ENCODE measurements around the gene ZNF469. TPM values are rescaled to one million over a fixed set of nuclear protein-coding genes. Genes with fewer than 3 reads are reported as not detected.

The ZNF469 gene
- total RNA-seq, 6 donors from 2014 or later = 0.98 to 4.2 (median 2.4) TPM

DNA sequence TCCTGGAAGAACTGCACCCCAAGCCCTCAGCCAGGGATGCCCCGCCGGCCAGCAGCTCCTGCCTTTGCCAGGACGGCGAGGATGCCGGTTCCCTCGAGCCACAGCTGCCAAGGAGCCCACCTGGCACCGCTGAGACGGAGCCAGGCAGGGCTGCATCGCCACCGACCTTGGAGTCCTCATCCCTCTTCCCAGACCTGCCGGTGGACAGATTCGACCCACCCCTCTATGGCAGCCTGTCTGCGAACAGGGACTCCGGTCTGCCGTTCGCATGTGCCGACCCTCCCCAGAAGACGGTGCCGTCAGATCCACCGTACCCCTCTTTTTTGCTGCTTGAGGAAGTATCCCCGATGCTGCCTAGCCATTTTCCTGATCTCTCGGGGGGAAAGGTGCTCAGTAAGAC, 48.9 kb downstream of the ZNF469 start:
- H3K4me1 ChIP-seq = peaks cover 6 to 22% (median 16%) of the 10 kb centered on the region in 4 donors
- no peak overlapping the region for H3K4me3 ChIP-seq
- no peaks in the 10 kb centered on the region for H3K9me3 ChIP-seq
- TF ChIP-seq EP300 (IDR thresholded peaks at IDR 0.05) = no peak
- TF ChIP-seq, protein P1, sequence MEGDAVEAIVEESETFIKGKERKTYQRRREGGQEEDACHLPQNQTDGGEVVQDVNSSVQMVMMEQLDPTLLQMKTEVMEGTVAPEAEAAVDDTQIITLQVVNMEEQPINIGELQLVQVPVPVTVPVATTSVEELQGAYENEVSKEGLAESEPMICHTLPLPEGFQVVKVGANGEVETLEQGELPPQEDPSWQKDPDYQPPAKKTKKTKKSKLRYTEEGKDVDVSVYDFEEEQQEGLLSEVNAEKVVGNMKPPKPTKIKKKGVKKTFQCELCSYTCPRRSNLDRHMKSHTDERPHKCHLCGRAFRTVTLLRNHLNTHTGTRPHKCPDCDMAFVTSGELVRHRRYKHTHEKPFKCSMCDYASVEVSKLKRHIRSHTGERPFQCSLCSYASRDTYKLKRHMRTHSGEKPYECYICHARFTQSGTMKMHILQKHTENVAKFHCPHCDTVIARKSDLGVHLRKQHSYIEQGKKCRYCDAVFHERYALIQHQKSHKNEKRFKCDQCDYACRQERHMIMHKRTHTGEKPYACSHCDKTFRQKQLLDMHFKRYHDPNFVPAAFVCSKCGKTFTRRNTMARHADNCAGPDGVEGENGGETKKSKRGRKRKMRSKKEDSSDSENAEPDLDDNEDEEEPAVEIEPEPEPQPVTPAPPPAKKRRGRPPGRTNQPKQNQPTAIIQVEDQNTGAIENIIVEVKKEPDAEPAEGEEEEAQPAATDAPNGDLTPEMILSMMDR (IDR thresholded peaks at IDR 0.05) = no peak
- no peak for TF ChIP-seq POLR2A (IDR thresholded peaks at IDR 0.05)
- TF ChIP-seq POLR2AphosphoS5 (IDR thresholded peaks at IDR 0.05) = no peak
- peaks cover 0 to 17% (median 5%) of the 10 kb centered on the region in 4 donors for H3K27me3 ChIP-seq
- no peak for ATAC-seq (ENCODE audit: low FRiP score in 2 of 2)
- peak in 1 of 2 donors; percentile 78 for DNase-seq
- 85 to 93% methylated on average over 10 to 19 of the region's 22 CpGs for WGBS, 2 donors
- no peak overlapping the region for H3K27ac ChIP-seq
- no peaks in the 10 kb centered on the region for H3K36me3 ChIP-seq

DNA sequence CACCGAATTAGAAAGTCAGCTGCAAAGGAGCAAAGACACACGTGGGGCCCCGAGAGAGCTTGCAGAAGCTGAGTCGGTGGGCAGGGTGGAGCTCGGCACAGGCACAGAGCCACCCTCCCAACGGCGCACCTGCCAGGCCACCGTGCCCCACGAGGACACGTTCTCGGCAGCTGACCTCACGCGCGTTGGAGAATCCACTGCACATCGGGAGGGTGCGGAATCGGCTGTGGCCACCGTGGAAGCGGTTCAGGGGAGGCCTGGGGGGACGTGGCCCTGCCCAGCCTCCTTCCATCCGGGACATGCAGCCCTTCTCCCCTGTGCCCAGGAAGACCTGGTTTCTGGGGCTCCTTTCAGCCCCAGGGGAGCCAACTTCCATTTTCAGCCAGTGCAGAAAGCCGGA, 49.4 kb downstream of the ZNF469 start:
- peaks cover 6 to 25% (median 19%) of the 10 kb centered on the region in 4 donors for H3K4me1 ChIP-seq
- WGBS, 2 donors = 90 to 97% methylated on average over 10 to 14 of the region's 22 CpGs
- H3K4me3 ChIP-seq = no peak overlapping the region
- H3K36me3 ChIP-seq = no peaks in the 10 kb centered on the region
- DNase-seq (peak in 1 of 2 donors; percentile 80), ATAC-seq (ENCODE audit: low FRiP score in 2 of 2) (no peak)
- H3K9me3 ChIP-seq = no peaks in the 10 kb centered on the region
- no peak for TF ChIP-seq POLR2A (IDR thresholded peaks at IDR 0.05)
- no peak for TF ChIP-seq POLR2AphosphoS5 (IDR thresholded peaks at IDR 0.05)
- TF ChIP-seq, protein P1 (IDR thresholded peaks at IDR 0.05) = no peak
- TF ChIP-seq EP300 (IDR thresholded peaks at IDR 0.05) = no peak
- H3K27ac ChIP-seq = no peak overlapping the region
- peaks cover 0 to 17% (median 5%) of the 10 kb centered on the region in 4 donors for H3K27me3 ChIP-seq

Other genes with a start within 250 kb of the ZNF469 start
- 1 to 10 TPM; 1.0 to 8.4 (median 3.3) TPM for gene ZFPM1, start 70.3 kb downstream of the ZNF469 start, total RNA-seq
- gene ZC3H18, start 187.4 kb downstream of the ZNF469 start, total RNA-seq = 10 to 100 TPM; 22.0 to 74.4 (median 45.5) TPM

All from upper lobe of left lung (tissue), 6 donors.